Measurements from ENCODE around the gene EXPH5.
"Not testable (repeated sequence)": the region's sequence is repeated elsewhere in the genome, so short reads cannot be mapped to it uniquely, and the experiment has no call there.

The EXPH5 gene

DNA sequence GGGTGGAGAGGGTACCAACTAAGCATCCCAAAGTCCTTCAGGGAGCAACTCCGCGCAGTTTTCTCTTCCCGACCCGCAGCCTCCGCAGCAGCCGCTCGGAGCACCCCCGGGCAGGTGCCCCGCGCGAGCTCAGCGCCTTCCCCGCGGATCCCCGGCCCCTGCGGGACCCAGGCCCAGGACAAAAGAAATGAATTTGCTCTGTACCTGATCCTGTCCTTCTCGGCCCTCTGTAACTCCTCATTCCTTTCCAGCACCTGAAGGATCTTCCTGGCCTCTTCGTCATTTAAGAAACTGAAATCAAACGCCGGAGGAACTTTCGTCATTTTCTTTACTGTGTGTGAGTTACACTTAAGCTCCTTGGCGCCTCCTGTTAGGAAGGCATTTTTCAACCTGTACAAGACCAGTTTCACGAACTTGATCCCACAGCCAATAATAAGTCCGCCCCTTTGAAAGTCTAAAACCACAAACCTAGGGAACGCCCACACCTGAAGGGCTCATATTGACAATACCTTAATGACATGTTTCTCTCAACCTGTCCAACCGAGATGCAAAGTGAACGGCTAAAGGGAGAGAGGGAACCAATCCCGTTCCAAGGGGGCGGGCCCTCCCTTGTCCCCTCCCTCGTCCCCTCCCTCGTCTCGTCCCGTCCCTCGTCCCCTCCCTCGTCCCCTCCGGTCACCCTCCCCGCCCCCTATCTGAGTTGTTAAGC, at the start of gene EXPH5:
TSS of gene EXPH5 (minus strand) at position 555 of the 709 bp plus-strand sequence. CDS start at position 323, 232 bp downstream.
- DNase-seq: peak; percentile 7

DNA sequence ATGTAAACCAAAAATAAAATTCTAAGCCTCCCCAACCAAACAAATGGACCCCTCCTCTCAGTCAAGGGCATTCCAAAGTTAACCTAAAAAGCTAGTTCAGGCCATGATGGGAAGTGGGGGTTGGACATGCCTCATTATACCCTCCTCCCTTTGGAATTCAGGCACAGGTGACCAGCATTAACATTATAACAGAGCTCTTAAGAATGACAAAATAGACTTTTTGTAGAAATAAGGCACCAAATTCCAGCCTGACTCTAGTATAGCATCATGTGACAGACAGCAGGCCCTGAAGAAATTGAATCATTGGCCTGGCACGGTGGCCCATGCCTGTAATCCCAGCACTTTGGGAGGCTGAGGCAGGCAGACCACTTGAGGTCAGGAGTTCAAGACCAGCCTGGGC, 48.2 kb upstream of the EXPH5 start:
- not testable (repeated sequence) for DNase-seq

- no peak for DNase-seq
These were observed 45.6 kb upstream of the EXPH5 start for GRCh38 chr11:108639146-108639545.

DNA sequence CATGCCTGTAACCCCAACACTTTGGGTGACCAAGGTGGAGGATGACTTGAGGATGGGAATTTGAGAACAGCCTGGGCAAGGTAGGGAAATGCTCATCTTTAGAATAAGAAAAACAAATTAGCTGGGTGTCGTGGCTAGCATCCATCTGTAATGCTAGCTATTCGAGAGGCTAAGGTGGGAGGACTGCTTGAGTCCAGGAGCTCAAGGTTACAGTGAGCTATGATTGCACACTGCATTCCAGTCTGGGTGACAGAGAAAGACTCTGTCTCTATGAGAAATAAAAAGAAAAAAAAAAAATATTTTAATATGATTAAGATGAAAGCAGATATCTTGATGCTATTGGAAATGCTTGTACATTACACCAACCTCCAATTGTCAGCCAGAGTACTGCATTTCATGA, 42.7 kb upstream of the EXPH5 start:
- no peak for DNase-seq

DNA sequence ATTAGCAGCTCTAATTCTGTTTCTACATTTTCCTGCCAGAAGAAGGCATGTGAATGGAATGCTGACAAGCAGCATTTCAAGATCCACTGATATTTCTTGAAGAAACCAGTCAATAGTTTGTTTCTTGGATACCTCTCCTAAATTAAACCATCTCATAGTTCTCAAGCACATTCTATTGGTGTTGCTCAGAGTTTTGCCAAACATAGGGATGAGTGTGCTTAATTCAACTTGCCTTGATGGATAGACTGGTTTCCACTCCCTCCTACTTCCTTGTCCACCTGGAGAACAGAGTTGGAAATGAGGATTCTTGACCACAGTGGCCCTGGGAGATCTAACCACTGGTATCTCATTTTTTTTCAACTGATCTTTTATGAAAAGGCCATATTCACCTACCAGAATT, 41.5 kb upstream of the EXPH5 start:
- no peak for DNase-seq

- DNase-seq: no peak
These were observed 38.6 kb upstream of the EXPH5 start for GRCh38 chr11:108632041-108632704.

DNA sequence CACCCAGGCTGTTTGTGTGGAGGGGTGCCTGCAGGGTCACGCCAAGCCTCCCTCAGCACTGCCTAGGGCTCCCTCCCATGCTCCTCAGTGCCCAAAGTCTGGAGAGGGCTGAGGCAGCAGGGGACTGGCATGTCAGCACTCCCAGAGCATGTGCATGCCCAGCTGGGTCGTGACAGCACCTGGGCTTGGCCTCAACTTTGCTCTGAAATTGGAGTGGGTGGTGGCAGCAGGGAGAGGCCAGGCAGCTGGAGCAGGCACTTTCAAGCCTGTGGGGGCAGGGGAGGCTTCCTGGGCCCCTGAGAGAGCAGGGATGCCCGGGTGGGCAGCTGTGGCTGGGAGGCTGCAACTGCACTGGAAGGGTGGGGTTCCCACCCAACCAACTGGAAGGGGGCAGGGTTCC, 35.7 kb upstream of the EXPH5 start:
- DNase-seq: no peak

DNA sequence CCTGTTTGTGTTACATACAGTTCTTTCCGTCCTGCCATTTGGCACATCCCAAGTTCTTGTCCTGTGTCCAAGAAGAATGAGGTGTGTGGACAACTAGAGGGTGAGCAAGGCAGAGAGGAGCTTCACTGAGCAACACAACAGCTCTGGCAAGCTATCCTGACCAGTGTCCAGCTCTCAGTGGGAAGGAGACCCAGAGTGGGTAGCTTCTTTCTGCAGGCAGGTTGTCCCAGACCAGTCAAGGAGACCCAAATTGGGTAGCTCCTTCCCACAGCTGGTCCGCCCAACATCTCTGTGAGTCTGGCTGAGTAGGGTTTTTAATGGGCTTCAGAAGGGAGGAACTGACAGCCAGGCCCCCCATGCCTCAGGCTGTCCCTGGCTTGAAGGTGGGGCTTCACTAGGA, 35.2 kb upstream of the EXPH5 start:
- DNase-seq: no peak

GRCh38 chr11:108628326-108628725, 34.8 kb upstream of the EXPH5 start:
- no peak for DNase-seq

DNA sequence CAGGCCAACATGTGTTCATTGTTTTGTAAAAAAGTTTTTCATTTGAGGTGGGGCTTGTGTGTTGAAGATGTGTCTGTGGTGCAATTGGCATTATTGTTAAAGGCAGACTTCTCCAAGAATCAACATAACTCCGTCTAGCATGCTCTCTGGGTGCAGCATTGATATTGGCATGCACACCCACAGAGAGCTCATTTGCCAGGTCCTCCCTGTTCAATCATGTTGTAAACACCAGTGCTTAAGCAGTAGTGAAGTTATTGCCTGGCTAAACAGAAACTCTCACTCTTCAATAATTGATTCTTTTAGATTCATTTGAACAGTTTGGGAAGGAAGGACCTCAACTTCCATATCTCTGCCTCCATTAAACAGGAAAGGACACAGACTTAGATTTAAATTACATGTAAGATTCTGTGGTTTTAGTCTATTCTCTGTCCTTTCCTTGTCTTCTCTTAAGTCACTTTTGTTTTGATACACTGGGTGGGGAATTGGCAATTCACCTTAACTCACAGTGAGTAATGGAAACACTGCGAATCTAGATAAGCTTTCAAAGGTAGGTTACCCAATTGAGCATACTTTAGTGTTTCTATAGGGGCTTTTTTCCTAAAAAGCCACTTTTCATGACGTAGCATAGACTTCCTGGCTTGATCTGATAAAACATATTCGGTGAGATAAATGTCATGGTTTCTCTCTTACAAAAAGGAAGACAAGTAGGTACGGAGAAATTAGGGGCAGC, 30.8 kb upstream of the EXPH5 start:
- DNase-seq: no peak

GRCh38 chr11:108622341-108622740, 28.8 kb upstream of the EXPH5 start:
- no peak for DNase-seq

- no peak for DNase-seq
These were observed 27.6 kb upstream of the EXPH5 start for GRCh38 chr11:108620958-108621772.

- no peak for DNase-seq
These were observed 25.0 kb upstream of the EXPH5 start for GRCh38 chr11:108618529-108618928.

DNA sequence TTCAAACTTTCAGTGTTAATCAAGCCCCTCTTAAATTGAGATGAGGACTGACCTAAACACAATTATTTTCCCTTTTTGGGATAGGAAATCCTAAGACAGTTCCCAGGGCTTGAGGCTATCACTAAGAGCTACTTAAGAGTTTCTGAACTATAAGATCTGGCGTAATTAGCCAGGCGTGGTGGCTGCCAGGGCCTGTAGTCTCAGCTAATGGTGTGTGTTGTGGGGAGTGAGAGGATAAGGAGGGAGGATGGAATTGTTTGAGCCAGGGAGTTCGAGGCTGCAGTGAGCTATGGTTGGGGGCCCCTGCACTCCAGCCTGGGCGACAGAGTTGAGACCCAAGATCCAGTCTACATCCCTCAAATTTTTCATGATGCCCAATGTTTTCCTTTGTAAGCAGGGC, 23.5 kb upstream of the EXPH5 start:
- DNase-seq: no peak

GRCh38 chr11:108616549-108616948, 23.0 kb upstream of the EXPH5 start:
- no peak for DNase-seq

- DNase-seq: no peak
These were observed 20.5 kb upstream of the EXPH5 start for GRCh38 chr11:108614086-108614485.

- no peak for DNase-seq
These were observed 16.1 kb upstream of the EXPH5 start for GRCh38 chr11:108609682-108610081.

GRCh38 chr11:108608548-108608947, 15.0 kb upstream of the EXPH5 start:
- no peak for DNase-seq

DNA sequence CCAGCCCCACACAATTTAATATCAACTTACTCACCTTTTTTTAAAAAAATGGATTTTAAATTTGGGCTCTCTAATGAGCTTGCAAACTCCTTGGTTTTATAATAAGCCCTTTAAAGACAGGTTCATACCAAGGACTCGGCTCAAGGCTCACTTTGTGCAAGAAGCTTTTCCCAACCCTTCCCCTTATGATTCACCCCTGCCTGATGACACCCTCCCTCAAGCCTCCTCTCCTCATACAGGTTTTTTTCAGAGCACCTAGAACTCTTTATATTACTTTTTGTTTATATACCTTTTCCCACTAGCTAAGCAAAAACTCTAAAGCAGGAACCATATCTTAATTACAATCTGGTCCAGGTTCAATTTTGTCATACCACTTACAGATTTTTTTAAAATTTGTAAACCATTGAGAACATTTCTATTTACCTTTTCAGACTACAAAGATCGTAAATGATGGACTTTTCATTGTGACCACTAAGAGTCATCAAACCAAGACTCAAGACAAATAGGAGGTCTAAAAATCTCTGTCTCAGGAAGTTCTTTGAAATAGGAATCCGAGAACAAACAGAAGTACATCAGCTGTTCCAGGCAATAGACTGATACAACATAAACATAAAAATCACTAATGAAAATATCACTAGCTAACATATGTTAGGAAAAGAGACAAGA, 13.1 kb upstream of the EXPH5 start:
- DNase-seq: no peak

GRCh38 chr11:108606070-108606469, 12.5 kb upstream of the EXPH5 start:
- no peak for DNase-seq

DNA sequence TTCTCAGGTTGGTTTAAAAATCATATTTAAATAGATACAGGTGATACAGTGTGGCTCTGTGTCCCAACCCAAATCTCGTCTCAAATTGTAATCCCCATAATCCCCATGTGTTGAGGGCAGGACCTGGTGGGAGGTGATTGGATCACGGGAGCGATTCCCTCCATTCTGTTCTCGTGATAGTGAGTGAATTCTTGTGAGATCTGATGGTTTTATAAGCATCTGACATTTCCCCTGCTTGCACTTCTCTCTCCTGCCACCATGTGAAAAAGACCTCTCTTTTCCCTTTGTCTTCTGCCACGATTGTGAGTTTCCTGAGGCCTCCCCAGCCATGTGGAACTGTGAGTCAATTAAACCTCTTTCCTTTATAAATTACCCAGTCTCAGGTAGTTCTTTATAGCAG, 9.2 kb upstream of the EXPH5 start:
- DNase-seq: not testable (repeated sequence)

- no peak for DNase-seq
These were observed 7.6 kb upstream of the EXPH5 start for GRCh38 chr11:108601150-108601549.

- no peak for DNase-seq
These were observed 6.4 kb upstream of the EXPH5 start for GRCh38 chr11:108599978-108600377.
